Smooth muscle cell (in vitro differentiated cells): Measurements from ENCODE around the gene ADORA1. TPM values are rescaled to one million over a fixed set of nuclear protein-coding genes. Genes with fewer than 3 reads are reported as not detected.
A peak's percentile ranks its signal among the peaks of the same experiment; 100 is the strongest.

ENCODE experiments used
- DNase-seq: peaks from one replicate; lab custom pipeline; 2025; ENCODE audit not compliant: unreplicated experiment; lab: John Stamatoyannopoulos, UW
- H2AFZ ChIP-seq: fragments of 200-600 bp; sonication (generic); 2 replicates; pipeline ENCODE4 v1.6.0; 2016; ENCODE audit warnings: antibody characterized with exemption, low read depth, mild to moderate bottlenecking
- H3F3A ChIP-seq: fragments of 200-600 bp; sonication (generic); 2 replicates; pipeline ENCODE4 v1.6.0; 2017; ENCODE audit warnings: antibody characterized with exemption, low read depth
- H3K27ac ChIP-seq: fragments of 200-600 bp; sonication (generic); 2 replicates; pipeline ENCODE4 v1.5.1; 2016; ENCODE audit warnings: low read depth, mild to moderate bottlenecking
- H3K27me3 ChIP-seq: fragments of 200-600 bp; sonication (generic); 2 replicates; pipeline ENCODE4 v1.6.1; 2016; ENCODE audit warnings: low read depth, mild to moderate bottlenecking
- H3K36me3 ChIP-seq: fragments of 200-600 bp; sonication (generic); 2 replicates; pipeline ENCODE4 v1.5.1; 2016; ENCODE audit warnings: low read depth
- H3K4me1 ChIP-seq: fragments of 200-600 bp; sonication (generic); 2 replicates; pipeline ENCODE4 v1.5.1; 2016; ENCODE audit warnings: low read depth
- H3K4me2 ChIP-seq: fragments of 200-600 bp; sonication (generic); 2 replicates; pipeline ENCODE4 v1.6.0; 2016; ENCODE audit warnings: mild to moderate bottlenecking
- H3K4me3 ChIP-seq: fragments of 200-600 bp; sonication (generic); 2 replicates; pipeline ENCODE4 v1.5.1; 2016; ENCODE audit warnings: mild to moderate bottlenecking
- H3K79me2 ChIP-seq: fragments of 200-600 bp; sonication (generic); 2 replicates; pipeline ENCODE4 v1.6.0; 2016; ENCODE audit warnings: low read depth, mild to moderate bottlenecking
- H3K9ac ChIP-seq: fragments of 200-600 bp; sonication (generic); 2 replicates; pipeline ENCODE4 v1.6.0; 2016; ENCODE audit warnings: low read depth
- H3K9me3 ChIP-seq: fragments of 200-600 bp; sonication (generic); replicated peaks from 2 replicates; pipeline ENCODE4 v1.5.1; 2016; ENCODE audit warnings: low read depth
- H4K20me1 ChIP-seq: fragments of 200-600 bp; sonication (generic); 2 replicates; pipeline ENCODE4 v1.6.0; 2016; ENCODE audit warnings: low read depth
- CTCF ChIP-seq: fragments of 200-600 bp; sonication (generic); IDR thresholded peaks from 2 replicates; pipeline ENCODE4 v1.5.1; 2017; ENCODE audit warnings: borderline replicate concordance, mild to moderate bottlenecking, antibody characterized with exemption; ENCODE audit not compliant: insufficient read depth, poor library complexity, severe bottlenecking
- WGBS: methylation state at CpG from one replicate; pipeline ENCODE4 v1.1.7; 2016; ENCODE audit warnings: low lambda C conversion rate; 5-methylcytosine and 5-hydroxymethylcytosine counted together
- polyA plus RNA-seq: library from polyadenylated mRNA; unstranded; fragments of >200 nt; fragmentation: Nextera tagmentation; extraction: Ambion mirVana; gene quantifications from 2 replicates; pipeline ENCODE4 v1.2.1, GENCODE V29; 2016
- total RNA-seq: library from RNA; depleted of rRNA; stranded (reverse); fragments of >200 nt; gene quantifications from 2 replicates; pipeline ENCODE4 v1.2.3, GENCODE V29; 2014

Gene ADORA1
- total and polyA plus RNA-seq, 2 experiments from 2014 or later: 16.0 to 18.0 TPM

GRCh38 chr1:203186446-203187303 is 59.1 kb downstream of the ADORA1 start, which contains the start of gene CHI3L1:
Gene CHI3L1 (minus strand): TSS chr1:203186704. CDS start chr1:203186623, 81 bp downstream.
- H3F3A ChIP-seq: peaks cover 15% of the 10 kb centered on the region
- no peaks in the 10 kb centered on the region for H3K79me2 ChIP-seq
- WGBS: 38% methylated on average over 14 of the region's 14 CpGs
- H3K9me3 ChIP-seq: no peaks in the 10 kb centered on the region
- H3K27me3 ChIP-seq: no peaks in the 10 kb centered on the region
- H3K4me2 ChIP-seq: peak within 1 kb of the TSS; percentile 73
- peaks cover 36% of the 10 kb centered on the region for H3K4me1 ChIP-seq
- H3K27ac ChIP-seq: peak within 1 kb of the TSS; percentile 56
- no peak for DNase-seq
- no peak within 1 kb of the TSS for H3K9ac ChIP-seq
- no peaks in the 10 kb centered on the region for H4K20me1 ChIP-seq
- no peak within 1 kb of the TSS for H3K4me3 ChIP-seq
- H3K36me3 ChIP-seq: no peaks in the 10 kb centered on the region
- TF ChIP-seq CTCF: no peak
- peak within 1 kb of the TSS; percentile 87 for H2AFZ ChIP-seq

GRCh38 chr1:203187304-203187685 is 59.8 kb downstream of the ADORA1 start:
- no peaks in the 10 kb centered on the region for H3K27me3 ChIP-seq
- H3K4me2 ChIP-seq: peak overlapping the region; percentile 57
- DNase-seq: no peak
- WGBS: 20% methylated on average over 7 of the region's 7 CpGs
- H3K27ac ChIP-seq: peak overlapping the region; percentile 56
- TF ChIP-seq CTCF: no peak
- H3K9me3 ChIP-seq: no peaks in the 10 kb centered on the region
- no peak overlapping the region for H3K4me3 ChIP-seq
- H3K79me2 ChIP-seq: no peaks in the 10 kb centered on the region
- no peak overlapping the region for H3K9ac ChIP-seq
- H3F3A ChIP-seq: peaks cover 15% of the 10 kb centered on the region
- H3K4me1 ChIP-seq: peaks cover 30% of the 10 kb centered on the region
- H3K36me3 ChIP-seq: no peaks in the 10 kb centered on the region
- peak overlapping the region; percentile 87 for H2AFZ ChIP-seq
- no peaks in the 10 kb centered on the region for H4K20me1 ChIP-seq

- H3K9me3 ChIP-seq: no peaks in the 10 kb centered on the region
- H3K4me3 ChIP-seq: no peak overlapping the region
- no peaks in the 10 kb centered on the region for H3K79me2 ChIP-seq
- H3K27ac ChIP-seq: peak overlapping the region; percentile 56
- peaks cover 15% of the 10 kb centered on the region for H3F3A ChIP-seq
- H3K27me3 ChIP-seq: no peaks in the 10 kb centered on the region
- TF ChIP-seq CTCF: no peak
- no peak for DNase-seq
- H3K4me1 ChIP-seq: peaks cover 28% of the 10 kb centered on the region
- no peaks in the 10 kb centered on the region for H3K36me3 ChIP-seq
- H4K20me1 ChIP-seq: no peaks in the 10 kb centered on the region
- 82% methylated on average over 3 of the region's 3 CpGs for WGBS
- H3K9ac ChIP-seq: no peak overlapping the region
- H3K4me2 ChIP-seq: peak overlapping the region; percentile 57
- H2AFZ ChIP-seq: peak overlapping the region; percentile 87
These were observed 60.3 kb downstream of the ADORA1 start for GRCh38 chr1:203187689-203188264.
